ENCODE results near the gene AGO3. TPM values are rescaled to one million over a fixed set of nuclear protein-coding genes. Genes with fewer than 3 reads are reported as not detected.
A peak's percentile ranks its signal among the peaks of the same experiment; 100 is the strongest.

AGO3 gene
- polyA plus RNA-seq, 1 donor: 9.9 TPM

DNA sequence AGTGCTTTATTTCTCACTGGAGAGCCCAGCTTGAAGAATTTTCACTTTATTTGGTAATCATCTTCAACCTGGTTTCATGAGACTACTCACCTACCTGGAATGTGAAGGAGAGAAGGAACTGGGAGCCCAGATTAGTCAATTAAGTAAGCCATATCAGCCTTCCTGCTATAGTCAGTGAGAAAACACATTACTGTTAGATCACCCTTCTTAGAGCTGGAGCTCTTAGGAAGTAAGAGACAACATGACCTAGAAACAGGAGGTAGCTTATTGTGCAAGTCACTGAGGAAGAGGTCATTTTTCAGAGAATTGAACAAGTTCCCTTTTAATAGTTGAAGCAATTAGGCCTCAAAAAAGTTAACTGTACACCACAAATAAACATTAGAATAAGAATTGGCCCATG, 103.8 kb downstream of the AGO3 start:
- DNase-seq: no peak
- Histone ChIP-seq H3K27ac (ENCODE audit: low read length) (no peak overlapping the region), H3K36me3 (ENCODE audit: control insufficient read depth, insufficient read depth, low read length) (peaks cover 30% of the 10 kb centered on the region), H3K27me3 (ENCODE audit: control insufficient read depth, insufficient read depth, low read length) (no peaks in the 10 kb centered on the region), H3K9me3 (ENCODE audit: control insufficient read depth, low read depth, low read length) (no peaks in the 10 kb centered on the region), H3K4me1 (ENCODE audit: control insufficient read depth, insufficient read depth, low read length) (no peaks in the 10 kb centered on the region), H3K4me3 (ENCODE audit: low read length) (no peak overlapping the region)

GRCh38 chr1:36035154-36035553, 104.2 kb downstream of the AGO3 start:
- Histone ChIP-seq H3K4me3 (ENCODE audit: low read length) (no peak overlapping the region), H3K4me1 (ENCODE audit: control insufficient read depth, insufficient read depth, low read length) (no peaks in the 10 kb centered on the region), H3K27ac (ENCODE audit: low read length) (no peak overlapping the region), H3K9me3 (ENCODE audit: control insufficient read depth, low read depth, low read length) (no peaks in the 10 kb centered on the region), H3K27me3 (ENCODE audit: control insufficient read depth, insufficient read depth, low read length) (no peaks in the 10 kb centered on the region), H3K36me3 (ENCODE audit: control insufficient read depth, insufficient read depth, low read length) (peaks cover 31% of the 10 kb centered on the region)
- DNase-seq: no peak
- WGBS (ENCODE audit: insufficient coverage, low lambda C conversion rate): no CpG with 5 or more reads among the region's 3 CpGs

- H3K4me1 ChIP-seq (ENCODE audit: control insufficient read depth, insufficient read depth, low read length): no peaks in the 10 kb centered on the region
- peak; percentile 5 to 44 for DNase-seq
- no peak overlapping the region for H3K4me3 ChIP-seq (ENCODE audit: low read length)
- 50% methylated on average over 1 of the region's 2 CpGs for WGBS (ENCODE audit: insufficient coverage, low lambda C conversion rate)
- H3K27me3 ChIP-seq (ENCODE audit: control insufficient read depth, insufficient read depth, low read length): no peaks in the 10 kb centered on the region
- H3K9me3 ChIP-seq (ENCODE audit: control insufficient read depth, low read depth, low read length): no peaks in the 10 kb centered on the region
- H3K27ac ChIP-seq (ENCODE audit: low read length): no peak overlapping the region
- H3K36me3 ChIP-seq (ENCODE audit: control insufficient read depth, insufficient read depth, low read length): peaks cover 35% of the 10 kb centered on the region
These were observed 109.3 kb downstream of the AGO3 start for GRCh38 chr1:36040238-36040637.

GRCh38 chr1:36051821-36052220, 120.9 kb downstream of the AGO3 start:
- H3K4me1 ChIP-seq (ENCODE audit: control insufficient read depth, insufficient read depth, low read length): no peaks in the 10 kb centered on the region
- no peak for DNase-seq
- H3K27ac ChIP-seq (ENCODE audit: low read length): no peak overlapping the region
- H3K36me3 ChIP-seq (ENCODE audit: control insufficient read depth, insufficient read depth, low read length): peaks cover 21% of the 10 kb centered on the region
- H3K4me3 ChIP-seq (ENCODE audit: low read length): no peak overlapping the region
- H3K27me3 ChIP-seq (ENCODE audit: control insufficient read depth, insufficient read depth, low read length): no peaks in the 10 kb centered on the region
- H3K9me3 ChIP-seq (ENCODE audit: control insufficient read depth, low read depth, low read length): no peaks in the 10 kb centered on the region

- Histone ChIP-seq H3K36me3 (ENCODE audit: control insufficient read depth, insufficient read depth, low read length) (peaks cover 6% of the 10 kb centered on the region), H3K4me1 (ENCODE audit: control insufficient read depth, insufficient read depth, low read length) (no peaks in the 10 kb centered on the region), H3K4me3 (ENCODE audit: low read length) (no peak overlapping the region), H3K27ac (ENCODE audit: low read length) (no peak overlapping the region), H3K9me3 (ENCODE audit: control insufficient read depth, low read depth, low read length) (no peaks in the 10 kb centered on the region), H3K27me3 (ENCODE audit: control insufficient read depth, insufficient read depth, low read length) (no peaks in the 10 kb centered on the region)
- DNase-seq: no peak
These were observed 123.1 kb downstream of the AGO3 start for GRCh38 chr1:36053978-36054377.

DNA sequence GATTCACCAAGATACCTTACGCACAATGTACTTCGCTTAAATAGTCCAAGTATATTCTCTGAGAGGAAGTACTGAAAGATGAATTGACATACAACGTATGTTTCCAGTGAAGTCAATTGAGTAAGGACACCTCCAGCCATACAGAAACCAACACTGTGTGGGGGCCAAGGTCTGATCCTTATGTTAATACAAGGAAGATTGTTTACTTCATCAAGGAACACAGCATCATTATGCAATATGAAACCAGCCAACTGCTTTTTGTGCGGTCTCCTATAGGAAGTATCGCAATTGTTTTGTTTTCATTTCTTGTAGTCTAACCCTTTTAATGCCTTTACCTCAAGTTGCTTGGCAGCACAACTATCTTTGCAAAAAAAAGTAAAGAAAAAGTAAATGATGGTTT, 124.8 kb downstream of the AGO3 start:
- Histone ChIP-seq H3K27ac (ENCODE audit: low read length) (no peak overlapping the region), H3K4me3 (ENCODE audit: low read length) (no peak overlapping the region), H3K9me3 (ENCODE audit: control insufficient read depth, low read depth, low read length) (no peaks in the 10 kb centered on the region), H3K27me3 (ENCODE audit: control insufficient read depth, insufficient read depth, low read length) (no peaks in the 10 kb centered on the region), H3K4me1 (ENCODE audit: control insufficient read depth, insufficient read depth, low read length) (no peaks in the 10 kb centered on the region), H3K36me3 (ENCODE audit: control insufficient read depth, insufficient read depth, low read length) (peaks cover 8% of the 10 kb centered on the region)
- no CpG with 5 or more reads among the region's 5 CpGs for WGBS (ENCODE audit: insufficient coverage, low lambda C conversion rate)
- no peak for DNase-seq

DNA sequence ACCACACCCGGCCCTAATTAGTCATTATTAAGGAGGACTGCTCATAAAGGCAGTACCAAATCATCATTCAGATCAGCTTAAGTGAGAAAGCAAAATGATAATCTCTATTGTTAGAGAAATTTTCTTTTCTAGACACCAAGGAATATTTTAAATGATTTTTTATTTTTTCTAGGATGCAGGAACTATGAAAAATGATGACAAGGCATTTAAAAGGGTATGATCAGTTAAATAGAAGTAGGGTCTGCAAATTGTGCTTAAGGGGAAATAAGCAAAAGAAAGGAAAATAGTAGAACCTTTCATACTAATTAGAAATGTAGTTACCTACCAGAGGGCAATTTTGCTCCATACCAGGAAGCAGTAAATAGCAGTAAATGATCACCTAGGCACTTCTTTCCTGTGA, 131.4 kb downstream of the AGO3 start:
- Histone ChIP-seq H3K4me1 (ENCODE audit: control insufficient read depth, insufficient read depth, low read length) (no peaks in the 10 kb centered on the region), H3K36me3 (ENCODE audit: control insufficient read depth, insufficient read depth, low read length) (peaks cover 6% of the 10 kb centered on the region), H3K27ac (ENCODE audit: low read length) (no peak overlapping the region), H3K4me3 (ENCODE audit: low read length) (no peak overlapping the region), H3K27me3 (ENCODE audit: control insufficient read depth, insufficient read depth, low read length) (no peaks in the 10 kb centered on the region), H3K9me3 (ENCODE audit: control insufficient read depth, low read depth, low read length) (no peaks in the 10 kb centered on the region)
- WGBS (ENCODE audit: insufficient coverage, low lambda C conversion rate): no CpG with 5 or more reads among the region's 1 CpG
- no peak for DNase-seq

GRCh38 chr1:36067871-36068270, 137.0 kb downstream of the AGO3 start:
- Histone ChIP-seq H3K4me3 (ENCODE audit: low read length) (no peak overlapping the region), H3K27me3 (ENCODE audit: control insufficient read depth, insufficient read depth, low read length) (no peaks in the 10 kb centered on the region), H3K4me1 (ENCODE audit: control insufficient read depth, insufficient read depth, low read length) (no peaks in the 10 kb centered on the region), H3K9me3 (ENCODE audit: control insufficient read depth, low read depth, low read length) (no peaks in the 10 kb centered on the region), H3K27ac (ENCODE audit: low read length) (no peak overlapping the region), H3K36me3 (ENCODE audit: control insufficient read depth, insufficient read depth, low read length) (peaks cover 3% of the 10 kb centered on the region)
- no peak for DNase-seq

- H3K9me3 ChIP-seq (ENCODE audit: control insufficient read depth, low read depth, low read length): no peaks in the 10 kb centered on the region
- H3K36me3 ChIP-seq (ENCODE audit: control insufficient read depth, insufficient read depth, low read length): peaks cover under 1% of the 10 kb centered on the region
- H3K27me3 ChIP-seq (ENCODE audit: control insufficient read depth, insufficient read depth, low read length): no peaks in the 10 kb centered on the region
- DNase-seq: no peak
- WGBS (ENCODE audit: insufficient coverage, low lambda C conversion rate): no CpG with 5 or more reads among the region's 2 CpGs
- H3K4me3 ChIP-seq (ENCODE audit: low read length): no peak overlapping the region
- no peaks in the 10 kb centered on the region for H3K4me1 ChIP-seq (ENCODE audit: control insufficient read depth, insufficient read depth, low read length)
- H3K27ac ChIP-seq (ENCODE audit: low read length): no peak overlapping the region
These were observed 138.0 kb downstream of the AGO3 start for GRCh38 chr1:36068866-36069265.

DNA sequence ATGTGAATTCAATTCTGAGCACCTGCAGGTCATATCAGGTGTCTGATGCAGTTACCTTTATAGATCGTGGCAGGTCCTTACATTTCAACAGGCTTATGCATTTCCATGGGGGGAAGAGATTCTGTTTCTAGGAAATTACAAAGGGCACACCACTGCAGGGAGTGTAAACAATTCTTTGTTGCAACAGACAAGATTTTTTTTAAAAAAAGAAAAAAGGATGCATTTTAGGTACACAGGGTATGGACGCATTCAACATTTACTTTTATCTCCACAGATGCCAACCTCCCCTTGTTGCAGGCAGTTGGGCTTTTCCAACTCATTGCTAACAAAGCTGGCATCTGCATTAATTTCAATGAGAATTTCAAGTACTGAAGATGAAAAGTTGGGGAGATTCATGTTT, 139.4 kb downstream of the AGO3 start:
- Histone ChIP-seq H3K4me1 (ENCODE audit: control insufficient read depth, insufficient read depth, low read length) (no peaks in the 10 kb centered on the region), H3K9me3 (ENCODE audit: control insufficient read depth, low read depth, low read length) (no peaks in the 10 kb centered on the region), H3K27me3 (ENCODE audit: control insufficient read depth, insufficient read depth, low read length) (no peaks in the 10 kb centered on the region), H3K4me3 (ENCODE audit: low read length) (no peak overlapping the region), H3K27ac (ENCODE audit: low read length) (no peak overlapping the region), H3K36me3 (ENCODE audit: control insufficient read depth, insufficient read depth, low read length) (no peaks in the 10 kb centered on the region)
- WGBS (ENCODE audit: insufficient coverage, low lambda C conversion rate): 100% methylated on average over 1 of the region's 2 CpGs
- no peak for DNase-seq

DNA sequence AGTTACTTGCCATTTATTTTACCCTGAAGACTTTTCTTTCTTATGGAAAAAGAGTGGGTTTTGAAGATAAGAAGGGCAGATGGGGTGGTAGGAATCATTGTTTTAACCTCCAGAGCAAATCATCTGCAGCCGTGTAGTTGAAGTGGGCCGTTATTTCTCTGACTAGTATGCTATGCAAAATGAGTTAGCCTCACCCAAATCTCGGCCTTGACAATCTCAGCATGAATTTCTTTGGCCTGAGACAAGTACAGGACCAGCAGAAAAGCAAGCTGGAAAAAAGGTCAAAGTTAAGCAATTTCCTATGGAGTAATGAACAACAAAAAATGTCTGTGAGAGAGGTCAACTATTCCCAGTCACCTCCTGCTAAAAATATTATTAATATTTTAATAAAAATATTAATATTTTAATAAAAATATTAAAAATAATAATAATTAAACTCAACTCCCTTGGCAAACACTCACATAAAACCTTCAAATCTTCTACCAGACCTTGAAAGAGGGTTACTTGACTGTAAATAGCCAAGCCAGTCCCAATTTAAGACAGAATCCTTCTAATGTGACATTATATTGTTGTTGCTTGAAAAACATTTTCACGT, 146.2 kb downstream of the AGO3 start:
- Histone ChIP-seq H3K4me3 (ENCODE audit: low read length) (no peak overlapping the region), H3K9me3 (ENCODE audit: control insufficient read depth, low read depth, low read length) (no peaks in the 10 kb centered on the region), H3K36me3 (ENCODE audit: control insufficient read depth, insufficient read depth, low read length) (no peaks in the 10 kb centered on the region), H3K27me3 (ENCODE audit: control insufficient read depth, insufficient read depth, low read length) (no peaks in the 10 kb centered on the region), H3K27ac (ENCODE audit: low read length) (no peak overlapping the region), H3K4me1 (ENCODE audit: control insufficient read depth, insufficient read depth, low read length) (no peaks in the 10 kb centered on the region)
- DNase-seq: no peak
- WGBS (ENCODE audit: insufficient coverage, low lambda C conversion rate): 20% methylated on average over 1 of the region's 4 CpGs

All from large intestine (tissue), 3 donors.